ENCODE results near the gene EXOC8.

DNA sequence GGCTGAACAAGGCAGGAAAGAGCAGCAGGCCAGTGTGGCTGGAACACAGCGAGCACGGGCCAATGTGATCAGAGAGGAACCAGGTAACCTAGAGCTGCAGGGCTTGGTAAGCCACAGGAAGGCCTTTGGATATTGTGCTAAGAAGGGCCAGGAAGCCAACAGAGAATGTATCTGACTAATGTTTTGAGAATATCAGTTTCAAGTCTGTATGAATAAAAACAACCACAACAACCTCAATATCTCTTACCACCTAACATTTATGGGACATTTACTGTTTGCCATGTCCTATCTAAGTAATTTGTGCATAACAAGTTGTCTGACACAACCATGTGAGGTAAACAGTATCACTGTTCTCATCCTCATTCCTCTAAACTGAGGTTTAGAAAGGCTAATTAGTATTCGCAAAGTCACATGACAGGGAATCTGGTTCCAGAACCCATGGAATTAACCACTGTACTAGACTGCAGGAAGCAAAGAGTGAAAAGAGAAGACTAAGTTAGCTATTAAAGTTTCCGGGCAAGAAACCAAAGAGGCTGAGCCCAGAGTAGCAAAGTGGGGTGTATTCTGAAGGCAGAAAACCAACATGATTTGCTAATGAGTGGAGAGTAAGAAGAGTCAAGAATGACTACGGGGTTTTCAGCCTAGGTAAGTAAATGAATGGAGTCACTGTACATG is 39.4 kb upstream of the EXOC8 start:
- TF ChIP-seq, protein P1, sequence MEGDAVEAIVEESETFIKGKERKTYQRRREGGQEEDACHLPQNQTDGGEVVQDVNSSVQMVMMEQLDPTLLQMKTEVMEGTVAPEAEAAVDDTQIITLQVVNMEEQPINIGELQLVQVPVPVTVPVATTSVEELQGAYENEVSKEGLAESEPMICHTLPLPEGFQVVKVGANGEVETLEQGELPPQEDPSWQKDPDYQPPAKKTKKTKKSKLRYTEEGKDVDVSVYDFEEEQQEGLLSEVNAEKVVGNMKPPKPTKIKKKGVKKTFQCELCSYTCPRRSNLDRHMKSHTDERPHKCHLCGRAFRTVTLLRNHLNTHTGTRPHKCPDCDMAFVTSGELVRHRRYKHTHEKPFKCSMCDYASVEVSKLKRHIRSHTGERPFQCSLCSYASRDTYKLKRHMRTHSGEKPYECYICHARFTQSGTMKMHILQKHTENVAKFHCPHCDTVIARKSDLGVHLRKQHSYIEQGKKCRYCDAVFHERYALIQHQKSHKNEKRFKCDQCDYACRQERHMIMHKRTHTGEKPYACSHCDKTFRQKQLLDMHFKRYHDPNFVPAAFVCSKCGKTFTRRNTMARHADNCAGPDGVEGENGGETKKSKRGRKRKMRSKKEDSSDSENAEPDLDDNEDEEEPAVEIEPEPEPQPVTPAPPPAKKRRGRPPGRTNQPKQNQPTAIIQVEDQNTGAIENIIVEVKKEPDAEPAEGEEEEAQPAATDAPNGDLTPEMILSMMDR (IDR thresholded peaks at IDR 0.05) = no peak
- no peak for TF ChIP-seq EZH2 (IDR thresholded peaks at IDR 0.05; ENCODE audit: borderline replicate concordance, insufficient read depth, low read depth, low read length, poor library complexity, severe bottlenecking)

Data from B cell (primary cell).